ENCODE results near the gene SIRPB2.

GRCh38 chr20:1431158-1431557 lies 60.1 kb downstream of the SIRPB2 start:
- TF ChIP-seq EZH2phosphoT487 (IDR thresholded peaks at IDR 0.05; ENCODE audit: insufficient read depth, low read depth) (no peak), EZH2 (IDR thresholded peaks at IDR 0.05; ENCODE audit: insufficient read depth, poor library complexity, severe bottlenecking) (no peak)
